Peyer's patch (tissue), 4 donors: ENCODE data around the gene WNT9B.

Source experiments
- CTCF ChIP-seq, 6 experiments: fragments of 450-650 bp in 4 of 6; fragments of 200-600 bp in 2 of 6; sonication (generic) in 1 of 6; IDR thresholded peaks; one replicate each; pipeline ENCODE4 v1.5.1; 2017 to 2019; ENCODE audit warnings: antibody characterized with exemption in 6 of 6, mild to moderate bottlenecking in 3 of 6, moderate library complexity in 1 of 6
- POLR2A ChIP-seq, 2 donors: fragments of 450-650 bp; IDR thresholded peaks; one replicate each; pipeline ENCODE4 v1.5.1; 2017; ENCODE audit warnings: antibody characterized with exemption in 2 of 2, mild to moderate bottlenecking in 2 of 2, moderate library complexity in 2 of 2

GRCh38 chr17:46854948-46855347 lies 3.6 kb downstream of the WNT9B start:
- TF ChIP-seq CTCF (IDR thresholded peaks at IDR 0.05) (no peak), POLR2A (IDR thresholded peaks at IDR 0.05) (no peak)
